ENCODE data around the gene MYO15B. TPM values are rescaled to one million over a fixed set of nuclear protein-coding genes. Genes with fewer than 3 reads are reported as not detected.

Gene MYO15B
- total and polyA plus RNA-seq, 12 donors = 6.2 to 455 (median 51.3) TPM

GRCh38 chr17:75551266-75551665, 36.3 kb upstream of the MYO15B start:
- 64 to 82% (median 75%) methylated on average over 7 of the region's 7 CpGs for WGBS, 4 donors
- H3K27ac ChIP-seq = no peak overlapping the region
- no peaks in the 10 kb centered on the region for H3K36me3 ChIP-seq (replicated peaks in 1 of 2)
- intact Hi-C loops (cut with DNase I) = no loop called here
- H3K27me3 ChIP-seq = no peaks in the 10 kb centered on the region
- peaks cover 0 to under 1% of the 10 kb centered on the region in 2 donors for H3K4me1 ChIP-seq (replicated peaks in 1 of 2)
- no peak overlapping the region for H3K4me3 ChIP-seq
- DNase-seq = peak in 1 of 7 donors; percentile 24
- TF ChIP-seq CTCF (IDR thresholded peaks at IDR 0.05) (no peak), POLR2A (IDR thresholded peaks at IDR 0.05) (no peak)
- H3K9me3 ChIP-seq (replicated peaks in 1 of 3) = no peaks in the 10 kb centered on the region

DNA sequence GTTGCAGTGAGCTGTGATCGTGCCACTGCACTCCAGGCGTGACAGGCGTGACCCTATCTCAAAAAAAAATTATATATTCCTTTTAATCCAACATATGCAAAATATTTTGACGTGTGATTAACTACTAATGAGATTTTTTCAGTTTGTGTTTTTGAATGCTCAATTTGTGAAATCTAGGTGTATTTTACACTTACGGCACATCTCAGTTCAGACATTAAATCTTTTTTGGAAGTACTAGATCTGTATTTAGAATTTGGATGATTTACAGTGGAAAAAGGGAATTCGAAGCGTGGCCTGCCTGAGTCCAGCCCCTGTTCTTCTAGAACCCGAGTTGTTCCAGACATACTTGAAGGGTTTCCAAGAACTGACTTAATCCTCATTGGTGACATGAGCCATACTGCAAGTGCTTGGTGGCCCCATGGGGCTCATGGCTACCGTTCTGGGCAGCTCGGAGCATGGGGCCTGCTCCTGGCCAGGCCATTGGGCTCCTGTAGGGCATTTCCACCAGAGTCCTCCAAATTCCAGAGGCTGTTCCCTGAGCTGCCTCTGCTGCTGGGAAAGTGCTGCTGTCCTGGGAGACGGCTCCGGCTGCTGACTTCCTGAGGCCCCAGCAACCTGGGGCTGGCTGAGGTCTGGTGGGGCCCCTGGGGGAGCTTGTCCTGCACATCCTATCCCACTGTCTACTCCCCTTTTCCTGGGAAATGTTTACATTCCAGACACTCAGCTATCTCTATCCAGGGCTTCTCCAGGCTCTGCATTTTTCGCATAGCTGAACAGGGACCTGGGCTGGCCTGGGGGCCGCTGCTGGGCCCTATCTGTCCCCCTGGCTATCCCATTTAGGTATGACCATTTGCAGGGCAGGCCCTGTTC, 34.9 kb upstream of the MYO15B start:
- DNase-seq = no peak
- WGBS, 4 donors = 85 to 88% (median 86%) methylated on average over 12 to 14 of the region's 14 CpGs
- intact Hi-C loops (cut with DNase I) = no loop called here

GRCh38 chr17:75553295-75554110, 34.1 kb upstream of the MYO15B start:
- no peak for DNase-seq
- H3K9me3 ChIP-seq (replicated peaks in 1 of 3) = no peaks in the 10 kb centered on the region
- H3K27ac ChIP-seq = no peak overlapping the region
- peaks cover 13 to 17% of the 10 kb centered on the region in 2 donors for H3K4me1 ChIP-seq (replicated peaks in 1 of 2)
- 76 to 88% (median 87%) methylated on average over 7 to 8 of the region's 8 CpGs for WGBS, 4 donors
- H3K36me3 ChIP-seq (replicated peaks in 1 of 2) = no peaks in the 10 kb centered on the region
- TF ChIP-seq CTCF (IDR thresholded peaks at IDR 0.05) = no peak
- TF ChIP-seq POLR2A (IDR thresholded peaks at IDR 0.05) = no peak
- H3K27me3 ChIP-seq = no peaks in the 10 kb centered on the region
- intact Hi-C loops (cut with DNase I) = no loop called here
- H3K4me3 ChIP-seq = no peak overlapping the region

More for the DNA sequence above, 34.9 kb upstream of the MYO15B start:
- TF ChIP-seq CTCF (IDR thresholded peaks at IDR 0.05) (no peak), POLR2A (IDR thresholded peaks at IDR 0.05) (no peak)
- Histone ChIP-seq H3K27me3 (no peaks in the 10 kb centered on the region), H3K9me3 (replicated peaks in 1 of 3) (no peaks in the 10 kb centered on the region), H3K4me1 (replicated peaks in 1 of 2) (peaks cover 9 to 14% of the 10 kb centered on the region in 2 donors), H3K4me3 (no peak overlapping the region), H3K36me3 (replicated peaks in 1 of 2) (no peaks in the 10 kb centered on the region), H3K27ac (no peak overlapping the region)

DNA sequence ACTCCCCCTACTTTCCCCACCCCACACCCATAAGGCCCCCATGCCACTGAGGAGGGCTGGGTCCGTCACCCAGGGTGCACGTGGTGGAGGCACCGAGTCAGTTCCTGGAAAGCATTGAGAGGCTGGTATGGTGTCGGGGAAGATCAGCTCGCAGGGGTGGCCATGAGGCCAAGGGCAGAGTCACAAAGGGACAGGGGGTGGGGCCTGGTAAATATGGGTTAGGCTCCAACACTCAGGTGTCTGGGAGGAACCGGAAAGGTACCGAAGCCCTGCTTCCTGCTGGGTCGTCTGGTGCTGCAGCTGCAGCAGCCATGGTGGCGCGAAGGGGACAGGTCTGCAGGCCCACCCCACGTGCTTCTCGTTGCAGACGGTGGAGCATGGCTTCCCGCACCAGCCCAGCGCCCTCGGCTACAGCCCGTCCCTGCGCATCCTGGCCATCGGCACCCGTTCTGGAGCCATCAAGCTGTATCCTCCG, 31.9 kb upstream of the MYO15B start:
- Histone ChIP-seq H3K9me3 (replicated peaks in 1 of 3) (no peaks in the 10 kb centered on the region), H3K4me3 (no peak overlapping the region), H3K27me3 (no peaks in the 10 kb centered on the region), H3K36me3 (replicated peaks in 1 of 2) (no peaks in the 10 kb centered on the region), H3K27ac (no peak overlapping the region), H3K4me1 (replicated peaks in 1 of 2) (peaks cover 13 to 17% of the 10 kb centered on the region in 2 donors)
- intact Hi-C loops (cut with DNase I) = no loop called here
- 85 to 90% (median 89%) methylated on average over 15 to 21 of the region's 21 CpGs for WGBS, 4 donors
- TF ChIP-seq POLR2A (IDR thresholded peaks at IDR 0.05) (no peak), CTCF (IDR thresholded peaks at IDR 0.05) (no peak)
- DNase-seq = no peak

Data from adrenal gland (tissue), 12 donors.